Hepatocyte (in vitro differentiated cells): ENCODE measurements around the gene RASGRP1.

Source experiments
- CTCF ChIP-seq: fragments of 200-600 bp; sonication (generic); IDR thresholded peaks from 2 replicates; pipeline ENCODE4 v1.5.1; 2016; ENCODE audit warnings: antibody characterized with exemption, mild to moderate bottlenecking; ENCODE audit not compliant: poor library complexity
- EZH2 ChIP-seq: fragments of 200-600 bp; sonication (generic); IDR thresholded peaks from 2 replicates; pipeline ENCODE4 v1.6.1; 2016; ENCODE audit warnings: antibody characterized with exemption, mild to moderate bottlenecking, borderline replicate concordance
- EZH2phosphoT487 ChIP-seq: fragments of 200-600 bp; sonication (generic); IDR thresholded peaks from one replicate; pipeline ENCODE4 v1.6.1; 2018; ENCODE audit warnings: antibody characterized with exemption, mild to moderate bottlenecking, low read depth, moderate library complexity; ENCODE audit not compliant: unreplicated experiment, severe bottlenecking

GRCh38 chr15:38598749-38599148, 34.1 kb upstream of the RASGRP1 start:
- TF ChIP-seq CTCF = no peak
- no peak for TF ChIP-seq EZH2
- TF ChIP-seq EZH2phosphoT487 = no peak
